ENCODE data around the gene RACGAP1.

DNA sequence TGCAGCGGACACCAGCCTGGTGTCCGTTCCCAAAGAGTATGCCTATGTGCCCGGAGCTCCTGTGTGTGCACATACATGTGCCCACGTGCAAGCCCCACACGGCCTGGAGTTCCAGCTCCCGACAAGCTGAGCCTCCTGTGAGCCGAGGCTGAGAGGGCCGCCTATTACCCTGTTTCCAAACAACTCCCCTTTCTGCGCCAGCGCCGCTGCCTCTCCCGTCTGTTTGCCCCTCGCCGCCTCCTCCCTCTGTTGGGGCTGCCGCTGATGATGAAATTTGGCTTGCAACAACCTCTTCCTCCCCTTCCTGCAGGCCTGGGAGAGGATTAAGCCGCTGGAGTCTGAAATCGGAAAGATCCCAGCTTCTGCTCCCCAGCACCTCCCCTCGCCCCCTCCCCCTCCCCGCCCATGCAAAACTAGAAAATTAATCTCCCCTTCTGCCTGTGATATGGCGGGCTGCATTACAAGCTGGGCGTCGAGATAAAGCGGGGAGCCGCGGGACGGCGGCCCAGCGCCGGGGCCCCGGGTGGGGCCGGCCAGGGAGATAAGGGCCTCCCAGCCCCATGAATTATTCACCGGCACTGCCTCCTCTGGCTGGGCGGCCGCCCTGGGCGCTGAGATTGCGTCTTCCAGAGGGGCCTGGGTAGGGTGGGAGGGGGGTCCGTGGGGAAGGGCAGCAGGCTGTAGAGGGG is 25.3 kb upstream of the RACGAP1 start:
- TF ChIP-seq, protein P1, sequence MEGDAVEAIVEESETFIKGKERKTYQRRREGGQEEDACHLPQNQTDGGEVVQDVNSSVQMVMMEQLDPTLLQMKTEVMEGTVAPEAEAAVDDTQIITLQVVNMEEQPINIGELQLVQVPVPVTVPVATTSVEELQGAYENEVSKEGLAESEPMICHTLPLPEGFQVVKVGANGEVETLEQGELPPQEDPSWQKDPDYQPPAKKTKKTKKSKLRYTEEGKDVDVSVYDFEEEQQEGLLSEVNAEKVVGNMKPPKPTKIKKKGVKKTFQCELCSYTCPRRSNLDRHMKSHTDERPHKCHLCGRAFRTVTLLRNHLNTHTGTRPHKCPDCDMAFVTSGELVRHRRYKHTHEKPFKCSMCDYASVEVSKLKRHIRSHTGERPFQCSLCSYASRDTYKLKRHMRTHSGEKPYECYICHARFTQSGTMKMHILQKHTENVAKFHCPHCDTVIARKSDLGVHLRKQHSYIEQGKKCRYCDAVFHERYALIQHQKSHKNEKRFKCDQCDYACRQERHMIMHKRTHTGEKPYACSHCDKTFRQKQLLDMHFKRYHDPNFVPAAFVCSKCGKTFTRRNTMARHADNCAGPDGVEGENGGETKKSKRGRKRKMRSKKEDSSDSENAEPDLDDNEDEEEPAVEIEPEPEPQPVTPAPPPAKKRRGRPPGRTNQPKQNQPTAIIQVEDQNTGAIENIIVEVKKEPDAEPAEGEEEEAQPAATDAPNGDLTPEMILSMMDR (conservative IDR thresholded peaks at IDR 0.05; ENCODE audit: low read depth in 2 of 2), result no peak
- TF ChIP-seq ZNF331 (CRISPR knock-in tag; IDR thresholded peaks at IDR 0.05; ENCODE audit: low read depth), result no peak
- TF ChIP-seq, protein P2, sequence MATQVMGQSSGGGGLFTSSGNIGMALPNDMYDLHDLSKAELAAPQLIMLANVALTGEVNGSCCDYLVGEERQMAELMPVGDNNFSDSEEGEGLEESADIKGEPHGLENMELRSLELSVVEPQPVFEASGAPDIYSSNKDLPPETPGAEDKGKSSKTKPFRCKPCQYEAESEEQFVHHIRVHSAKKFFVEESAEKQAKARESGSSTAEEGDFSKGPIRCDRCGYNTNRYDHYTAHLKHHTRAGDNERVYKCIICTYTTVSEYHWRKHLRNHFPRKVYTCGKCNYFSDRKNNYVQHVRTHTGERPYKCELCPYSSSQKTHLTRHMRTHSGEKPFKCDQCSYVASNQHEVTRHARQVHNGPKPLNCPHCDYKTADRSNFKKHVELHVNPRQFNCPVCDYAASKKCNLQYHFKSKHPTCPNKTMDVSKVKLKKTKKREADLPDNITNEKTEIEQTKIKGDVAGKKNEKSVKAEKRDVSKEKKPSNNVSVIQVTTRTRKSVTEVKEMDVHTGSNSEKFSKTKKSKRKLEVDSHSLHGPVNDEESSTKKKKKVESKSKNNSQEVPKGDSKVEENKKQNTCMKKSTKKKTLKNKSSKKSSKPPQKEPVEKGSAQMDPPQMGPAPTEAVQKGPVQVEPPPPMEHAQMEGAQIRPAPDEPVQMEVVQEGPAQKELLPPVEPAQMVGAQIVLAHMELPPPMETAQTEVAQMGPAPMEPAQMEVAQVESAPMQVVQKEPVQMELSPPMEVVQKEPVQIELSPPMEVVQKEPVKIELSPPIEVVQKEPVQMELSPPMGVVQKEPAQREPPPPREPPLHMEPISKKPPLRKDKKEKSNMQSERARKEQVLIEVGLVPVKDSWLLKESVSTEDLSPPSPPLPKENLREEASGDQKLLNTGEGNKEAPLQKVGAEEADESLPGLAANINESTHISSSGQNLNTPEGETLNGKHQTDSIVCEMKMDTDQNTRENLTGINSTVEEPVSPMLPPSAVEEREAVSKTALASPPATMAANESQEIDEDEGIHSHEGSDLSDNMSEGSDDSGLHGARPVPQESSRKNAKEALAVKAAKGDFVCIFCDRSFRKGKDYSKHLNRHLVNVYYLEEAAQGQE (IDR thresholded peaks at IDR 0.05; ENCODE audit: unreplicated experiment), result no peak
- TF ChIP-seq EZH2 (IDR thresholded peaks at IDR 0.05; ENCODE audit: low read depth, unreplicated experiment), result no peak
- no peak for TF ChIP-seq CREB1 (CRISPR knock-in tag; IDR thresholded peaks at IDR 0.05; ENCODE audit: low read depth)
- TF ChIP-seq POLR2AphosphoS5 (IDR thresholded peaks at IDR 0.05; ENCODE audit: low read depth), result no peak
- TF ChIP-seq EZH2phosphoT487 (IDR thresholded peaks at IDR 0.05; ENCODE audit: unreplicated experiment), result no peak
- no peak for TF ChIP-seq JUNB (IDR thresholded peaks at IDR 0.05; ENCODE audit: unreplicated experiment)
- no peak for TF ChIP-seq STAT1 (IDR thresholded peaks at IDR 0.05; ENCODE audit: unreplicated experiment)
- TF ChIP-seq ETS1 (IDR thresholded peaks at IDR 0.05), result no peak
- no peak for TF ChIP-seq NANOG (IDR thresholded peaks at IDR 0.05; ENCODE audit: borderline replicate concordance)
- TF ChIP-seq ZNF114 (CRISPR knock-in tag; IDR thresholded peaks at IDR 0.05), result no peak

All from GM23338 (cell line).